ENCODE data around the gene PSME4. TPM values are rescaled to one million over a fixed set of nuclear protein-coding genes. Genes with fewer than 3 reads are reported as not detected.

The PSME4 gene
- polyA plus RNA-seq, 3 donors = 2.1 to 17.7 (median 3.1) TPM

- Histone ChIP-seq H3K79me2 (ENCODE audit: insufficient read depth, low read length) (no peaks in the 10 kb centered on the region), H3K9ac (ENCODE audit: insufficient read depth, low read length, poor library complexity, severe bottlenecking) (no peak overlapping the region), H2AFZ (ENCODE audit: insufficient read depth, low read depth, low read length, poor library complexity, severe bottlenecking) (no peak overlapping the region), H4K20me1 (ENCODE audit: insufficient read depth, low read length) (no peaks in the 10 kb centered on the region), H3K4me1 (ENCODE audit: control insufficient read depth in 1 of 2, insufficient read depth in 2 of 2, low read length in 2 of 2) (no peaks in the 10 kb centered on the region), H3K4me2 (replicated peaks; ENCODE audit: extremely low read depth, low read length, poor library complexity, severe bottlenecking) (no peak overlapping the region), H3K27ac (ENCODE audit: low read depth in 1 of 2, low read length in 2 of 2) (no peak overlapping the region), H3K9me3 (replicated peaks in 1 of 2; ENCODE audit: control insufficient read depth in 1 of 2, insufficient read depth in 1 of 2, low read length in 2 of 2) (no peaks in the 10 kb centered on the region), H3K27me3 (ENCODE audit: control insufficient read depth in 2 of 2, insufficient read depth in 2 of 2, low read length in 2 of 2) (no peaks in the 10 kb centered on the region), H3K36me3 (replicated peaks in 1 of 2; ENCODE audit: control insufficient read depth in 1 of 2, insufficient read depth in 2 of 2, low read length in 2 of 2) (peaks cover 44 to 90% of the 10 kb centered on the region in 2 donors), H3K4me3 (replicated peaks in 1 of 3; ENCODE audit: low read depth in 2 of 3, low read length in 3 of 3) (no peak overlapping the region)
- Mint-ChIP-seq H3K4me1 (no peaks in the 10 kb centered on the region), H3K9me3 (no peaks in the 10 kb centered on the region), H3K4me3 (no peak overlapping the region), H3K36me3 (peaks cover 57 to 71% of the 10 kb centered on the region in 2 donors), H3K27ac (no peak overlapping the region), H3K27me3 (ENCODE audit: low read depth in 3 of 3) (peaks cover 0 to 2% (median 0%) of the 10 kb centered on the region in 3 donors)
- 96% methylated on average over 5 of the region's 5 CpGs for WGBS (ENCODE audit: insufficient coverage)
- no peak for DNase-seq
- no peak for TF ChIP-seq CTCF (IDR thresholded peaks at IDR 0.05)
- intact Hi-C loops (cut with micrococcal nuclease) = no loop called here
These were observed 103.6 kb downstream of the PSME4 start for GRCh38 chr2:53867169-53867568.

GRCh38 chr2:53865962-53866361 lies 104.8 kb downstream of the PSME4 start:
- WGBS (ENCODE audit: insufficient coverage) = no CpG with 5 or more reads among the region's 5 CpGs
- H3K9me3 ChIP-seq (replicated peaks in 1 of 2; ENCODE audit: control insufficient read depth in 1 of 2, insufficient read depth in 1 of 2, low read length in 2 of 2) = no peaks in the 10 kb centered on the region
- Mint-ChIP-seq H3K27me3 (ENCODE audit: low read depth in 3 of 3) (peaks cover 0 to 2% (median 0%) of the 10 kb centered on the region in 3 donors), H3K9me3 (no peaks in the 10 kb centered on the region), H3K4me1 (no peaks in the 10 kb centered on the region), H3K4me3 (no peak overlapping the region), H3K27ac (no peak overlapping the region), H3K36me3 (peaks cover 54 to 63% of the 10 kb centered on the region in 2 donors)
- intact Hi-C loops (cut with micrococcal nuclease) = no loop called here
- no peaks in the 10 kb centered on the region for H3K27me3 ChIP-seq (ENCODE audit: control insufficient read depth in 2 of 2, insufficient read depth in 2 of 2, low read length in 2 of 2)
- no peak overlapping the region for H3K9ac ChIP-seq (ENCODE audit: insufficient read depth, low read length, poor library complexity, severe bottlenecking)
- no peak overlapping the region for H3K27ac ChIP-seq (ENCODE audit: low read depth in 1 of 2, low read length in 2 of 2)
- no peak for DNase-seq
- H4K20me1 ChIP-seq (ENCODE audit: insufficient read depth, low read length) = no peaks in the 10 kb centered on the region
- H3K4me3 ChIP-seq (replicated peaks in 1 of 3; ENCODE audit: low read depth in 2 of 3, low read length in 3 of 3) = no peak overlapping the region
- no peak for TF ChIP-seq CTCF (IDR thresholded peaks at IDR 0.05)
- no peak overlapping the region for H2AFZ ChIP-seq (ENCODE audit: insufficient read depth, low read depth, low read length, poor library complexity, severe bottlenecking)
- no peaks in the 10 kb centered on the region for H3K79me2 ChIP-seq (ENCODE audit: insufficient read depth, low read length)
- peaks cover 43 to 78% of the 10 kb centered on the region in 2 donors for H3K36me3 ChIP-seq (replicated peaks in 1 of 2; ENCODE audit: control insufficient read depth in 1 of 2, insufficient read depth in 2 of 2, low read length in 2 of 2)
- no peaks in the 10 kb centered on the region for H3K4me1 ChIP-seq (ENCODE audit: control insufficient read depth in 1 of 2, insufficient read depth in 2 of 2, low read length in 2 of 2)
- H3K4me2 ChIP-seq (replicated peaks; ENCODE audit: extremely low read depth, low read length, poor library complexity, severe bottlenecking) = no peak overlapping the region
